Endometrial microvascular endothelial cells (primary cell): ENCODE measurements around the gene IGDCC3. TPM values are rescaled to one million over a fixed set of nuclear protein-coding genes. Genes with fewer than 3 reads are reported as not detected.

Source experiments
- in situ Hi-C: cut with HindIII; loops from 2 replicates; pipeline ENCODE4 v1.10.0; 2017; ENCODE audit warnings: low sequenced_read_pairs, low pct_unique_long_range_greater_than_20kb; ENCODE audit errors: inconsistent ontology term
- total RNA-seq: library from RNA; depleted of rRNA; stranded (reverse); fragments of >200 nt; gene quantifications from one replicate; pipeline ENCODE4 v1.2.3, GENCODE V29; 2015; ENCODE audit errors: inconsistent ontology term

IGDCC3 gene
- total RNA-seq, 1 donor from 2014 or later, result not detected

DNA sequence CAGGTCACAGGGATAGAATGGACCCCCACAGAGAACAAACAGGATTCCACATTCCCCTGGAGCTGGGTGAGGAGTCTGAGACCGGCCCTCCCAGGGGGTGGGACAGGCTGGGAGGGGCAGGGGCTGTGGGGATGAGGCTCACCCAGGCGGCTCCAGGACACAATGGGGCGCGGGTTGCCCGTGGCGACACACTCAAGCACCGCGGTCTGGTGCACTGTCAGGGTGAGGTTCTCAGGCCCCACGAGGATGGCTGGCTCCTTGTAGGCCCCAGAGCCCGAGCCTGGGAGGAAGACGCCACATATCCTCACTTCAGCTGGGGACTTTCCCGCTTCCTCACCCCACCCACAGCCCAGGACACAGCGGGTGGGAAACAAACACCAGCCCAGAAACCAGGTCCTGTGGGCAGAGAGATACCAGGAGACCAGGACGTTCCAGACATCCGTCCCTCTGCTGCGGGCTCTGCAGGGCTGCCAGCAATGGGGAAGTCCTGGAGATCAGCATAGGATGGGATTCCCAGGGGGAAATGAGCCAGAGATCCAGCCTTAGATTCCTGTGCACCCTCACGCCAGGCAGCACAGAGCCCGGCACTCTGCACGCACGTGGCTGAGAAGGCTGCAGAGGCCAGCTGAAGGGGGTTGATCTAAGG is 43.1 kb downstream of the IGDCC3 start:
- in situ Hi-C loops, result no loop called here

- in situ Hi-C loops, result no loop called here
Measured at GRCh38 chr15:65333856-65334255, 43.9 kb downstream of the IGDCC3 start.

DNA sequence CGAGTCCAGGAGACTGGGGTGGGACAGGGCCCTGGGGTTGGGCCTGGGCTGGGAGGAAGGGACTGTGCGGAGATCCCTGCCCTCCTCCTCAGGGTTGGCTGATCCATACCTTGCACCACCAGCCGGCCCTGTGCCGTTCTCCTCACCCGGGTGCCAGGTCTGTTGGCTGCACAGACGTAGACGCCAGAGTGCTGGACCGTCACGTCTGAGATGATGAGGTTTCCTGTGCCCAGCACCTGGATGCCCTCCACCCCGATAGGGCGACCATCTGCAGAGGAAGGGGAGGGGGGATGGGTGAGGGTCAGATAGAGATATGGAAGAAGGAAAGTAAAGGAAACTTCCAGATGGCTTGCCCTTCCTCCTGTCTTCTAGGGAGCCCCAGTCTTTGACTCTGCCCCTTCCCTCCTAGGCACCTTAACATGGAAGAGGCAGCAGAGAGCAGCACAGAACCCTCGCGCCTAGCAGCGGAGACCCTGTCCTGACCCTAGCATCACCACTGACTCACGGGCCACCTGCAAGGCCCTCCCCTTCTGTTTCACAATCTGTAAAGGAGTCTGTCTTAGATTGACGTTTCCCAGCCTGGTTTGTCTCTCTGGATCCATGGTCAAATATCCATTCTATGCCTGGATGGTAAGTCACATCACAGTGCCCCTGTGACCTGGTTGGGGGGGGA is 44.5 kb downstream of the IGDCC3 start:
- in situ Hi-C loops, result no loop called here

GRCh38 chr15:65332391-65333147 is 45.2 kb downstream of the IGDCC3 start:
- in situ Hi-C loops, result no loop called here

- in situ Hi-C loops, result no loop called here
Measured at GRCh38 chr15:65331811-65332210, 46.0 kb downstream of the IGDCC3 start.

DNA sequence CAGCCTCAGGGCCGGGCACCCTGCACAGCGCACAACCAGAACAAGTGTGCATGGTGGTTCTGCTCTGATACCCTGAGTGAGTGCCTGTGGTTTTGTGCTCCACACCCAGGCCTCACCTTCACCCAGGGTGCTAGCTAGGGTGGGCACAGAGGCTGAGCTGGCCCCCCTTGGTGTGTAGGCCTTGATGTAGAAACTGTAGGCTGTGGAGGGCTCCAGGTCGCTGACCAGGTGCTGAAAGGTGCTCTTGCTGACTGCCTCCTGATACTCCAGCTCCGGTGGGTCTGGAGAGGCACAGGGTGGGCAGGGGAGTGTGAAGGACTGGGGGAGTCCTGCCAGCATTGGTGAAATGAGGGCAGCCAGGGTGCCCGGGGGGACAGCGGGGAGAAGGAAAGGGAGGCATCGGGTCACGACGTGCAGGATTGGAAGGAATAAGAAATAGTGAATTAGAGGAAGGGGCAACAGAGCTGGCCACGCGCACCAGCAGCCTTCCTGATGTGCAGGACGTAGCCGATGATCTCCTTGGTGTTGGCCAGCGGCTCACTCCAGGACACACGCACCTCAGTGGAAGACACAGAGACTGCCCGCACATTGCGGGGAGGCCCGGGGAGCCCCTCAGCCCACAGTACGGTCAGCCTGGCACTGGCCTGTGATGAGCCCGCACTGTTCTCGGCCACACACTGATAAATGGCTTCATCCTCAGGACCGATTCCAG is 46.7 kb downstream of the IGDCC3 start:
- in situ Hi-C loops, result no loop called here

- in situ Hi-C loops, result no loop called here
Measured at GRCh38 chr15:65329984-65330735, 47.6 kb downstream of the IGDCC3 start.

DNA sequence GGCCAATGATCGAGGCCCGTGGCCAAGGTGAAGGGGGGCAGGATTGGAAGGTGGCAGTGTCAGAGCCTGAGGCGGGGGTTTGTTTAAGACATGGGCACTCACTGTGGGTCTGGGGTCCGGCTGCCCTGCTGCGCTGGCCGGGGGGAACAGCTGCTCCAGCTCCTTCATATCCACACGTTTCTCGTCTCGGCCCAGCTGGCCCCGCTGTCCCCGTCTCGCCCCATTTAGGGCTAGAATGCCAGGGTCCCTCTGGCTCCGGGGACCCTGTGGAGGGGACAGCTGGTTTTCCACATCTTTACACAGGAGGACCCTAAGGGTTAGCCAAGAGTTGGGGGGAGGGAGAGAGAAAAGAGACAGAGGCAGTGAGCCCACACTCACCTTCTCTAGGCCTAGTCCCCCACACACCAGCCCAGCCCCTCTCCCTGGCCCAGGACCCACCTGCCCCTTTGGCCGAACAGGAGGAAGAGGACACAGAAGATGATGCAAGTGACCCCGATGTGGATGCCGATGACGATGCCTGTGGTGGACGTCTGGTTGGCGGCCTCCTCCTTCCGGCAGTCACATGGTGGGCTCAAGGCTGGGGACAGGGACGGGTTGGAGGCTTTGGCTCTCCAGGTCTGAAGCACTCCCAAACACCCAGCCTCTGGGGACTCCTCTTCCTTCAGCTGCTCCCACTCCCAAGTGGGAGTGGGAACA is 48.4 kb downstream of the IGDCC3 start:
- in situ Hi-C loops, result no loop called here

- in situ Hi-C loops, result no loop called here
Measured at GRCh38 chr15:65328506-65329287, 49.1 kb downstream of the IGDCC3 start.

DNA sequence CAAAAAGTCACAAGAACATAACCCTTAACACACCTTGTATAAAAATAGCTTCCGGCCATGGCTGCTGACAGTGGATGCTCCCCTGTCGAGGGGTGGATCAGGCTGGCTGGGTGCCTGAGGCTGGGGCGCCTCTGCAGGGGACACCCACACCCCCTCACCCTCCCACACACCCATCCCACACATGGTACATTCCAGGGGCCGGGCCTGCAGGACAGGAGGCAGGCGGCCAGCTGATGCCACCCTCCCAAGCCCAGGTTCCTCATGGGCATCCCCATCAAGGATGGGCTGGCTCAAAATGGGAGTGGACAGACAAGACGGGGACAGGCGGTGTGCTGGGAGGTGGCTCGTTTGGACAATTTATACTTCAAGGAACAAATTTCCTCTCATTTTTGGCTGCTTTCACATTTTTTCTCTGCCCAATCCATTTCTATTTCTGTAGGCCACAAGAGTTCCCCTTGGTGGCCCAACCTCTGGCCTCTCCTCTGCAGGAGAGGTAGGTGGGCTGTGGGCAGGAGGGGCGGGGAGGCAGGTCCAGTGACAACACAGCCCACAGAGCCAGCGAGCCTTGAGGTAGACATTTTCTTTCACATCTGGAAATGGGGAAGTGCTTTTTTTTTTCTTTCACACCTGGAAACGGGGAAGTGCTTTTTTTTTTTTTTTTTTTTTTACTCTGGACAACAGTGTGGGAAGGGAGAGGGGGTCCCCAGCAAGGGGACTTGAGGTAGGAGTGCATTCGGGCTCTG is 50.0 kb downstream of the IGDCC3 start:
- in situ Hi-C loops, result no loop called here

DNA sequence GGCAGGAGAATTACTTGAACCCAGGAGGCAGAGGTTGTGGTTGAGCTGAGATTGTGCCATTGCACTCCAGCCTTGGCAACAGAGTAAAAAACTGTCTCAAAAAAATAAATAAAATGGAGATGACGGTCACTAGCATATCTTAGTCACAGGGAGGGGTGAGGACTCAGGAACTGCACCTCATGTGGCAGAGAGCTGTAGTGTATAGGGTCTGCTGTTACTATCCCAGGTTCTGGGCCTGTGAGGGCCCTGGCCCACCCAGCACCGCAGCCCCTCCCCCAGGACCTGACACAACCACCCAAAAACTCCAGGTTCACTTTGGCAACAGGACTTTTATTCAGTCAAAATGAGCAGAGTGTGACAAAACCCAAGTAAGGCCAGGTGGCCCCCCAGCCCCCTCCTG is 51.0 kb downstream of the IGDCC3 start:
- in situ Hi-C loops, result no loop called here

GRCh38 chr15:65326117-65326526 is 51.7 kb downstream of the IGDCC3 start:
- in situ Hi-C loops, result no loop called here

DNA sequence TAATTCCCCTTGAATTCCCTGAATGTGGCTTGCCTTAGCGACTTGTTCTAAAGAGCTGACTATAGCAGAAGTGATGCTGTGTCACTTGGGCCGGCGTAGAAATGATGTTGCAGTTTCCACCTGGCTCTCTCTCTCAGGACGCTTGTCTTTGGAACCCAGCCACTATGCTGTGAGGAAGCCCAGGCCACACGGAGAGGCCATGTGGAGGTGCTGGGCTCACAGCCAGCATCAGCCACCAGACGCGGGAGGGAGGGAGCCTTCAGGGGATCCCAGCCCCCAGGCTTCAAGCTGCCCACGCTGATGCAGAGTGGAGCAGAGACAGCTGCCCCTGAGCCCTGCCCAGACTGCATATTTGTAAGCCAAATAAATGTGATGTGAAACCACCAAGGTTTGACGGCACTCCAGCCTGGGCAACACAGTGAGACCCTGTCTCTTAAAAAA is 54.7 kb downstream of the IGDCC3 start:
- in situ Hi-C loops, result no loop called here

DNA sequence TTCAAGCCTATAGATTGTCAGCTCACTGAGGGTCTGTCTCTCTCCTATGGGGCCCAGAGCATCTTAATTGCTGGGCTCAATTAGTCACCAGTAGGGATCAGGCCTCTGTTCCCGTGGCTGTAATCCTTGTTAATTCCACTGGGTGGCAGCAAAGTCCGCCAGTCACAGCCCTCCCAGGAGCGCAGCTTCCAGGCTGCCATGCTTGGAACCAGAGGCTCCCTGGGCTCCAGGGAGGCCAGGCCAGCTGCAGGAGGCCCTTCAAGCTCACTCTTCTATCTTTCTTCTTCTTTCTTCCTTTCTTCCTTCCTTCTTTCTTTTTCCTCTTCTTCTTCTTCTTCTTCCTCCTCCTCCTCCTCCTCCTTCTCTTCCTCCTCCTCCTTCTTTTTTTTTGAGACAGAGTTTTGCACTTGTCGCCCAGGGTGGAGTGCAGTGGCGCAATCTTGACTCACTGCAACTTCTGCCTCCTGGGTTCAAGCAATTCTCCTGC is 58.9 kb downstream of the IGDCC3 start:
- in situ Hi-C loops, result no loop called here

DNA sequence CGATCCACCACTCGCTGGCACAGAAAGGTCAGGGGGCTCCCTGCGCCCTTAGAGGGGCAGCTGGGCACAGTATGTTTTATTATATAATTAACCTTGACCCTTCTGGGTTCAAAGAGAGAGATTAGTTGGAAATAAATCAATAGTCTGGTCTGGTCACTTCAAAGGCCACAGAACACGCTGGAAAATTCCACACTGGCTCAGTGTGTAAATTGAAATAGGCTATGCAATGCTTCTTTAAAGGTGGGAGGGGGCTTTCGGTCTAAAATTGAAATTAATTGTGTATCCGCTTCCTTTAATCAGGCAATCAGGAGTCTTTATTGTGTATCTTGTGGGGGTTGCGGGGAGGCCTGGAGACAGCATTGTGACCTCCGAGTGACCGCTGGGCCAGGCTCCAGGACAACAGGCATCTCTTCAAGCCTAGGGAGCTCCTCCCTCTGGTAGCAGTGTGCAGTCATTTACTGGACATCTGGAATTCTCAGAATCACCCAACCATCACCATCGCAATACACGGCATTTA is 65.3 kb downstream of the IGDCC3 start:
- in situ Hi-C loops, result no loop called here

- in situ Hi-C loops, result no loop called here
Measured at GRCh38 chr15:65311760-65312159, 66.0 kb downstream of the IGDCC3 start.
